Mesothelial cell of epicardium (in vitro differentiated cells): ENCODE results near the gene ZNF334. TPM values are rescaled to one million over a fixed set of nuclear protein-coding genes. Genes with fewer than 3 reads are reported as not detected.

Source experiments
- DNase-seq, 2 experiments: peaks; one replicate each; pipeline ENCODE4 v3.0.0; 2021; ENCODE audit warnings: low spot score in 2 of 2; ENCODE audit not compliant: unreplicated experiment in 2 of 2
- H3K27ac Mint-ChIP-seq: 2 replicates; pipeline ENCODE4 v1.8.0; 2021; ENCODE audit warnings: mixed read lengths
- H3K27me3 Mint-ChIP-seq: 2 replicates; pipeline ENCODE4 v1.8.0; 2021; ENCODE audit warnings: low read depth, mixed read lengths
- H3K36me3 Mint-ChIP-seq: 2 replicates; pipeline ENCODE4 v1.8.0; 2021; ENCODE audit warnings: mixed read lengths
- H3K4me1 Mint-ChIP-seq: 2 replicates; pipeline ENCODE4 v1.8.0; 2021; ENCODE audit warnings: mixed read lengths
- H3K4me3 Mint-ChIP-seq: 2 replicates; pipeline ENCODE4 v1.8.0; 2021; ENCODE audit warnings: mild to moderate bottlenecking, moderate library complexity, mixed read lengths
- H3K9me3 Mint-ChIP-seq: 2 replicates; pipeline ENCODE4 v1.8.0; 2021; ENCODE audit warnings: mixed read lengths
- CTCF ChIP-seq: fragments of 200-600 bp; sonication (generic); IDR thresholded peaks from one replicate; pipeline ENCODE4 v1.5.0; 2021; ENCODE audit warnings: antibody characterized with exemption; ENCODE audit not compliant: unreplicated experiment
- total RNA-seq: library from RNA; stranded (reverse); gene quantifications from 3 replicates; pipeline ENCODE4 v1.2.1, GENCODE V29; 2021

The ZNF334 gene
- total RNA-seq, 1 donor from 2014 or later = 34.5 TPM

DNA sequence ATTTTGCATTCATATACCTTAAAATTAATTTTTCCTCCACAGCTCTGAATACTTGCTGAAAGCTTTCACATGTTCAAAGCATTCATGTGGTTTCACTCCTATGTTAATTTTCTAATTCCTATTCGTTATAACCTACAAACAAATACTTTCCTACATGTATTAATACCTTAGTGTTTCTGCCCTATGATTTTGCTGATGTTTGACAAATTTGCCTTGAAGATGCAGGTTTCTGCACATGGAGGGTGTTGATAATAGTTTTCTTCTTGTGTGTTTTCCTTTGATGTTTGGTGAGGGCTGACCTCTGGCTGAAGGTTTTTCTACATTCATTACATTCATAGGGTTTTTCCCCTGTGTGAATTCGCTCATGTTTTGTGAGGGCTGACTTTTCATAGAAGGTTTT lies 57.6 kb downstream of the ZNF334 start:
- DNase-seq = no peak
- no peak overlapping the region for H3K27ac Mint-ChIP-seq
- TF ChIP-seq CTCF = no peak
- peaks cover 5% of the 10 kb centered on the region for H3K4me1 Mint-ChIP-seq
- H3K4me3 Mint-ChIP-seq = no peak overlapping the region
- peaks cover 26% of the 10 kb centered on the region for H3K36me3 Mint-ChIP-seq
- H3K9me3 Mint-ChIP-seq = peaks cover 43% of the 10 kb centered on the region
- no peaks in the 10 kb centered on the region for H3K27me3 Mint-ChIP-seq

Other genes starting within 250 kb of the ZNF334 start
- 0.14 to 0.18 TPM in 2 of 3 replicates, not detected in the other for gene CDH22, start 205.1 kb downstream of the ZNF334 start, total RNA-seq
- gene ELMO2, start 106.9 kb downstream of the ZNF334 start, total RNA-seq = 53.2 to 56.5 TPM (median 54.2 TPM) in 3 replicates
- not detected in 3 replicates for gene OCSTAMP, start 37.1 kb upstream of the ZNF334 start, total RNA-seq
- 18.8 to 19.7 TPM (median 19.3 TPM) in 3 replicates for gene SLC13A3, start 137.9 kb upstream of the ZNF334 start, total RNA-seq
- 16.2 to 17.3 TPM (median 16.3 TPM) in 3 replicates for gene TP53RK, start 175.9 kb upstream of the ZNF334 start, total RNA-seq
- gene SLC2A10, start 196.1 kb upstream of the ZNF334 start, total RNA-seq = 21.7 to 23.8 TPM (median 22.2 TPM) in 3 replicates